Activated CD8-positive, alpha-beta T cell treated with anti-CD3 and anti-CD28 coated beads for 36 hours (primary cell): ENCODE results near the gene RAB13. TPM values are rescaled to one million over a fixed set of nuclear protein-coding genes. Genes with fewer than 3 reads are reported as not detected.
A peak's percentile ranks its signal among the peaks of the same experiment; 100 is the strongest.

ENCODE experiments used
- ATAC-seq: fragments of 200-7000 bp; cut with Tn5 transposase; one replicate; pipeline ENCODE4 v1.10.0; 2021; ENCODE audit warnings: mild to moderate bottlenecking, moderate library complexity
- CTCF ChIA-PET: fragments of 350-600 bp; sonication (Branson Sonifier 250); formaldehyde crosslinking; loops from one replicate; lab custom pipeline; 2021; ENCODE audit warnings: antibody characterized with exemption; lab: Charles Lee
- POLR2A ChIA-PET: fragments of 350-600 bp; sonication (Branson Sonifier 250); formaldehyde crosslinking; loops from one replicate; lab custom pipeline; 2021; ENCODE audit warnings: antibody characterized with exemption; lab: Charles Lee
- DNase-seq: peaks from one replicate; pipeline ENCODE4 v3.0.0-alpha.2; 2020
- H3K27ac Mint-ChIP-seq: one replicate; pipeline ENCODE4 v1.8.0; 2021; ENCODE audit warnings: mild to moderate bottlenecking, mixed read lengths
- H3K27me3 Mint-ChIP-seq: one replicate; pipeline ENCODE4 v1.8.0; 2021; ENCODE audit warnings: mixed read lengths
- H3K36me3 Mint-ChIP-seq: one replicate; pipeline ENCODE4 v1.8.0; 2021; ENCODE audit warnings: low read depth, mixed read lengths
- H3K4me1 Mint-ChIP-seq: one replicate; pipeline ENCODE4 v1.8.0; 2021; ENCODE audit warnings: low read depth, mixed read lengths
- H3K4me3 Mint-ChIP-seq: one replicate; pipeline ENCODE4 v1.8.0; 2021; ENCODE audit warnings: mild to moderate bottlenecking, moderate library complexity, mixed read lengths
- H3K9me3 Mint-ChIP-seq: one replicate; pipeline ENCODE4 v1.8.0; 2021; ENCODE audit warnings: mixed read lengths
- intact Hi-C: fragments of 100-400 bp; cut with micrococcal nuclease; formaldehyde crosslinking; loops from one replicate; pipeline ENCODE4 v1.10.0; 2022
- total RNA-seq, 2 experiments: library from RNA; stranded (reverse); gene quantifications; one replicate each; pipeline ENCODE4 v1.2.3, GENCODE V29; 2021
- TF ChIP-seq, protein P1 (sequence below): fragments of 200-600 bp; IDR thresholded peaks from one replicate; pipeline ENCODE4 v1.8.0; 2022; ENCODE audit warnings: antibody characterized with exemption, mild to moderate bottlenecking

The RAB13 gene
- total RNA-seq, 2 experiments from 2014 or later: 41.7 to 45.6 TPM

DNA sequence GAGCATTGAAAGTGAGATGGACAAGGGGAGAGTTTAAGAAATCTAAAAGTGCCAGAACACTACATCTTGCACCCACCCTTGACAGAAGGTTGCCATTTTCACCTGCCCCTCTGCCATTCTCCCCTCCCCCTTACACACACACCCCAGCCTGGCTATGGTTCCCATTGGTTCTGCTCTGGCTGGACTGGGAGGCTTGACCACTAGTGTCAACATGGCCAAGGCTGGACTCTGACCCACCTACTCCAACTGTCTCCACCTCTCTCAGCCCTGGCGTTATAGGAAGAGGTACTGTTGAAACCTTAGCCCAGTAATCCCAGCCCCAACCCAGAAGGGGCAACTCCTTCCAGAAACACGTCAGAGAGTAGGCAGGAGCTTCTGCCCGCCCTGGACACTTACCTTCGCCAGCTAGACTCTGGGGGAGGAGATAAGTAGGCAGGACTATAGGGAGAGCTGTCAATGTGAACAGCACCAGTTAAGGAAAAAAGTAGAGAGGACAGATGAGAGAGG lies 32.2 kb downstream of the RAB13 start:
- DNase-seq (no peak), ATAC-seq (no peak)
- TF ChIP-seq, protein P1, sequence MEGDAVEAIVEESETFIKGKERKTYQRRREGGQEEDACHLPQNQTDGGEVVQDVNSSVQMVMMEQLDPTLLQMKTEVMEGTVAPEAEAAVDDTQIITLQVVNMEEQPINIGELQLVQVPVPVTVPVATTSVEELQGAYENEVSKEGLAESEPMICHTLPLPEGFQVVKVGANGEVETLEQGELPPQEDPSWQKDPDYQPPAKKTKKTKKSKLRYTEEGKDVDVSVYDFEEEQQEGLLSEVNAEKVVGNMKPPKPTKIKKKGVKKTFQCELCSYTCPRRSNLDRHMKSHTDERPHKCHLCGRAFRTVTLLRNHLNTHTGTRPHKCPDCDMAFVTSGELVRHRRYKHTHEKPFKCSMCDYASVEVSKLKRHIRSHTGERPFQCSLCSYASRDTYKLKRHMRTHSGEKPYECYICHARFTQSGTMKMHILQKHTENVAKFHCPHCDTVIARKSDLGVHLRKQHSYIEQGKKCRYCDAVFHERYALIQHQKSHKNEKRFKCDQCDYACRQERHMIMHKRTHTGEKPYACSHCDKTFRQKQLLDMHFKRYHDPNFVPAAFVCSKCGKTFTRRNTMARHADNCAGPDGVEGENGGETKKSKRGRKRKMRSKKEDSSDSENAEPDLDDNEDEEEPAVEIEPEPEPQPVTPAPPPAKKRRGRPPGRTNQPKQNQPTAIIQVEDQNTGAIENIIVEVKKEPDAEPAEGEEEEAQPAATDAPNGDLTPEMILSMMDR: no peak
- intact Hi-C loops: no loop called here
- POLR2A ChIA-PET: interaction anchor here (0.7 to 7.3 kb wide), 8 partner anchors 9 to 39 kb away, joined by 3 to 62 read pairs (median 4); partner anchors contain the start of genes CREB3L4, DENND4B, GATAD2B and RAB13
- Mint-ChIP-seq H3K9me3 (no peaks in the 10 kb centered on the region), H3K4me1 (peaks cover 32% of the 10 kb centered on the region), H3K27me3 (no peaks in the 10 kb centered on the region), H3K27ac (peak overlapping the region; percentile 65), H3K36me3 (peaks cover 35% of the 10 kb centered on the region), H3K4me3 (no peak overlapping the region)
- CTCF ChIA-PET: interaction anchor here (1.1 to 4.8 kb wide), 3 partner anchors 8 to 33 kb away, joined by 3 to 46 read pairs (median 5); partner anchors contain the start of gene DENND4B

DNA sequence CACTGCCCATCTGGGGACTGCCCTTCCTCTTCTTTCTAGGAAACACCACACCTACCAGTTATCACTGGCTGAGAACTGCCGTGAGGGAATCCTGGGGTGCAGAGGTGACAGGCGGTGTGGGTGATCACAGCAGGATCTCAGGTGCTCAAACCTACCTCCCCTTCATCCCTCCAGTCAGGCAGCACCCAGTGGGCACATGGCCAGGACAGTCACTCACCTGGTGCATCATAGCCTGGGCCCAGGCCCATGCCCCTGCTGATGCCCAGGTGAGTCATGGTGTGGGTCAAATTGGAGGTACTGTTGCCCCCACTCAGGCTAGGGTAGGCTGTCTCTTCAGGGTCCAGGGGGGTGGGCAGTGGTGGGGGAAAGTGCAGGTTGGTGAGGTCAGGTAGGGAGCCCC lies 34.3 kb downstream of the RAB13 start:
- Mint-ChIP-seq H3K4me3 (no peak overlapping the region), H3K27me3 (no peaks in the 10 kb centered on the region), H3K27ac (peak overlapping the region; percentile 68), H3K9me3 (no peaks in the 10 kb centered on the region), H3K36me3 (peaks cover 40% of the 10 kb centered on the region), H3K4me1 (peaks cover 32% of the 10 kb centered on the region)
- DNase-seq (no peak), ATAC-seq (no peak)
- CTCF ChIA-PET: no interaction called here
- TF ChIP-seq, protein P1: no peak
- intact Hi-C loops: no loop called here
- POLR2A ChIA-PET: no interaction called here

DNA sequence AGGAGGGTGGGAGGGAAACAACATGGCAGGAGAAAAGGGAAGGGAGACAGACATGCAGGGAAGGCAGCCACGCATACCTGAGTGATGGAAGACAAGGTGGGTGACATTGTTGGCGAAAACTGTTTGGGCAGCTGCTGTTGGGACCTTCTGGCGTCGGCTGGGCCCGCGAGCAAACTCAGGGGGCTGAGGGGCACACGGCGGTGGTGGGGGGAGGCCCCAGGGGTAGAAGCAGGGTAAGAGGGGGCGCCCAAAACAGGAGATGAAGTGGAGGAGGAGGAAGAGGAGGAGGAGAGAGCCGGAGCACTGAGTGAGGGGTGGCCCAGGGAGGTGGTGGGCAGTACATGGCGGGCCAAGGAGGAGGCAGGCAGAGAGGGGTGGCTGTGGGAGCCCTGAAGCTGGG lies 35.0 kb downstream of the RAB13 start:
- H3K4me3 Mint-ChIP-seq: no peak overlapping the region
- ChIA-PET CTCF (interaction anchor here (1.1 to 1.3 kb wide), 2 partner anchors 35 to 324 kb away, joined by 3 to 4 read pairs; partner anchors contain the start of genes RAB13 and S100A13), POLR2A (interaction anchor here (3.1 kb wide), 1 partner anchor 16 kb away, joined by 12 read pairs; the partner anchor contains the start of gene CREB3L4)
- no peak for ATAC-seq
- intact Hi-C loops: no loop called here
- no peaks in the 10 kb centered on the region for H3K27me3 Mint-ChIP-seq
- H3K36me3 Mint-ChIP-seq: peaks cover 40% of the 10 kb centered on the region
- peak overlapping the region; percentile 46 for H3K27ac Mint-ChIP-seq
- peaks cover 30% of the 10 kb centered on the region for H3K4me1 Mint-ChIP-seq
- no peaks in the 10 kb centered on the region for H3K9me3 Mint-ChIP-seq
- DNase-seq: no peak
- TF ChIP-seq, protein P1: no peak

DNA sequence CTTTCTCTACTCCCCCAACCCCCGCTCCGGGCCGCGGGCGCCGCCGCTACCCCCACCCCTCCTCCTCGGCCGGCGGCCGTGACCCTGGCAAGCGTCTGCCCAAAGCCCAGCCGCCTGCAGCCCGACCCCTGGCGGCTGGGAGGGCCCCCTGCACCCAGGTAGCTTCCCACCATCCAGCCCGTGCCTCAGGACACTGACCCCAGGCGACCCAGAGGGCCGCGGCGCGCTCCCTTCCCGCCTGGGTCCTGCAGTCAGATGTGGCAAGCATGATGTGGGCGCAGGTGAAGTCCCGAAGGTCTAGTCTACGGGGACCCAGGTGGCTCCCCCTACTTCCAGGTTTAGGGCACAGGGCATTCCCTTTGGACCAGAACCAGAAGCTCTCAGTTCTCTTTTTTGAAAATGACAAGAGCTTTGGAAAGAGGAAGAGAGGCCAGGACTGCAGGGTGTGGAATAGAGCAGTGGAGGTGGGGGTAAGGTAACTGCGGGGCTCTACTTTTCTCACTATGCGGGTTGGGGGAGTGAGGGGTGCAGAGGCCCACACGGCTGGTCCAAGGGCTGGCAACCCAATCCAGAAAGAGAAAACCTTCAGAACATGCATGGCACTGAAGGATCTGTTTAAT lies 39.4 kb downstream of the RAB13 start, which contains the start of gene DENND4B:
Gene DENND4B, minus strand, starts transcription at position 97 of the 620 bp plus-strand sequence. CDS start 2,344 bp downstream, outside the sequence.
- no peaks in the 10 kb centered on the region for H3K9me3 Mint-ChIP-seq
- ChIA-PET POLR2A (interaction anchor here (0.8 to 8.9 kb wide), 19 partner anchors 9 to 274 kb away, joined by 3 to 126 read pairs (median 5); partner anchors contain the start of genes CREB3L4, CRTC2, GATAD2B and JTB), CTCF (interaction anchor here (0.8 to 4.8 kb wide), 23 partner anchors 9 to 156 kb away, joined by 3 to 59 read pairs (median 5); partner anchors contain the start of genes CREB3L4, CRTC2, GATAD2B and JTB)
- H3K4me1 Mint-ChIP-seq: peaks cover 26% of the 10 kb centered on the region
- TF ChIP-seq, protein P1: peak; percentile 99
- H3K27ac Mint-ChIP-seq: peak within 1 kb of the TSS; percentile 99
- no peaks in the 10 kb centered on the region for H3K27me3 Mint-ChIP-seq
- peaks cover 41% of the 10 kb centered on the region for H3K36me3 Mint-ChIP-seq
- ATAC-seq (peak; percentile 73), DNase-seq (peak; percentile 78)
- intact Hi-C loops: no loop called here
- peak within 1 kb of the TSS; percentile 88 for H3K4me3 Mint-ChIP-seq
